ENCODE results near the gene PRKCH. TPM values are rescaled to one million over a fixed set of nuclear protein-coding genes. Genes with fewer than 3 reads are reported as not detected.

Gene PRKCH
- total and polyA plus RNA-seq, 9 of the 15 experiments (the other 6 are each of a cell fraction or from before 2014, with no cell fraction given) = 0.61 to 4.4 (median 4.0) TPM

DNA sequence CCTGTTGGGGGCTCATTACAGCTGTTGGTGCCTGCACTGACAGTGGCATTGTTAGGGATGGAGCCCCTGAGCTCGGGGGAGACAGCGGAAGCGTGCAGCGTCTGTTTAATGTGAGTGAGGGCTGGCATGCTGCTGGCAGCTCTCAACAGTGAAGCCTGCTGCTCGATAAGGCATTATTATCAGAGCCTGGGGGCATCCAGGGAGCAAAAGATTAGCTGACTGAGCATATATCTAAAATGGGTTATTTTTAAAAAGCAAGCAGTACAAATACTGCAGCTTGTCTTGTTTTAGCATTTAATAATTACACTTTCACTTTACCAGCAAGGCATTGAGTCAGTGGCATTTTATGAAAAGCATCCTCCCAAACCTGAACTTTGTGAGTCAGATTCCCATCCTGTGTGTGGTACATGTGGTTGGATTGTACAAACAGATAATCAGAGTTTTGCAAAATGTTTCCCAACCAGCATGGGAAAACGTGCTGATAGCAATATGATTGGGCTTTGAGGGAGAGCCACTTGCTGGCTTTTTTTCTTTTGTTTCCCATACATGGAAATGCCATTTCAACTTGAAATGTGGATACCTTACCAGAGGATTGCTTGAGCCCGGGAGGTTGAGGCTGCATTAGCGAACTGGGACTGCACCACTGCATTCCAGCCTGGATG is 150.8 kb downstream of the PRKCH start (continued):
- TF ChIP-seq, protein P1, sequence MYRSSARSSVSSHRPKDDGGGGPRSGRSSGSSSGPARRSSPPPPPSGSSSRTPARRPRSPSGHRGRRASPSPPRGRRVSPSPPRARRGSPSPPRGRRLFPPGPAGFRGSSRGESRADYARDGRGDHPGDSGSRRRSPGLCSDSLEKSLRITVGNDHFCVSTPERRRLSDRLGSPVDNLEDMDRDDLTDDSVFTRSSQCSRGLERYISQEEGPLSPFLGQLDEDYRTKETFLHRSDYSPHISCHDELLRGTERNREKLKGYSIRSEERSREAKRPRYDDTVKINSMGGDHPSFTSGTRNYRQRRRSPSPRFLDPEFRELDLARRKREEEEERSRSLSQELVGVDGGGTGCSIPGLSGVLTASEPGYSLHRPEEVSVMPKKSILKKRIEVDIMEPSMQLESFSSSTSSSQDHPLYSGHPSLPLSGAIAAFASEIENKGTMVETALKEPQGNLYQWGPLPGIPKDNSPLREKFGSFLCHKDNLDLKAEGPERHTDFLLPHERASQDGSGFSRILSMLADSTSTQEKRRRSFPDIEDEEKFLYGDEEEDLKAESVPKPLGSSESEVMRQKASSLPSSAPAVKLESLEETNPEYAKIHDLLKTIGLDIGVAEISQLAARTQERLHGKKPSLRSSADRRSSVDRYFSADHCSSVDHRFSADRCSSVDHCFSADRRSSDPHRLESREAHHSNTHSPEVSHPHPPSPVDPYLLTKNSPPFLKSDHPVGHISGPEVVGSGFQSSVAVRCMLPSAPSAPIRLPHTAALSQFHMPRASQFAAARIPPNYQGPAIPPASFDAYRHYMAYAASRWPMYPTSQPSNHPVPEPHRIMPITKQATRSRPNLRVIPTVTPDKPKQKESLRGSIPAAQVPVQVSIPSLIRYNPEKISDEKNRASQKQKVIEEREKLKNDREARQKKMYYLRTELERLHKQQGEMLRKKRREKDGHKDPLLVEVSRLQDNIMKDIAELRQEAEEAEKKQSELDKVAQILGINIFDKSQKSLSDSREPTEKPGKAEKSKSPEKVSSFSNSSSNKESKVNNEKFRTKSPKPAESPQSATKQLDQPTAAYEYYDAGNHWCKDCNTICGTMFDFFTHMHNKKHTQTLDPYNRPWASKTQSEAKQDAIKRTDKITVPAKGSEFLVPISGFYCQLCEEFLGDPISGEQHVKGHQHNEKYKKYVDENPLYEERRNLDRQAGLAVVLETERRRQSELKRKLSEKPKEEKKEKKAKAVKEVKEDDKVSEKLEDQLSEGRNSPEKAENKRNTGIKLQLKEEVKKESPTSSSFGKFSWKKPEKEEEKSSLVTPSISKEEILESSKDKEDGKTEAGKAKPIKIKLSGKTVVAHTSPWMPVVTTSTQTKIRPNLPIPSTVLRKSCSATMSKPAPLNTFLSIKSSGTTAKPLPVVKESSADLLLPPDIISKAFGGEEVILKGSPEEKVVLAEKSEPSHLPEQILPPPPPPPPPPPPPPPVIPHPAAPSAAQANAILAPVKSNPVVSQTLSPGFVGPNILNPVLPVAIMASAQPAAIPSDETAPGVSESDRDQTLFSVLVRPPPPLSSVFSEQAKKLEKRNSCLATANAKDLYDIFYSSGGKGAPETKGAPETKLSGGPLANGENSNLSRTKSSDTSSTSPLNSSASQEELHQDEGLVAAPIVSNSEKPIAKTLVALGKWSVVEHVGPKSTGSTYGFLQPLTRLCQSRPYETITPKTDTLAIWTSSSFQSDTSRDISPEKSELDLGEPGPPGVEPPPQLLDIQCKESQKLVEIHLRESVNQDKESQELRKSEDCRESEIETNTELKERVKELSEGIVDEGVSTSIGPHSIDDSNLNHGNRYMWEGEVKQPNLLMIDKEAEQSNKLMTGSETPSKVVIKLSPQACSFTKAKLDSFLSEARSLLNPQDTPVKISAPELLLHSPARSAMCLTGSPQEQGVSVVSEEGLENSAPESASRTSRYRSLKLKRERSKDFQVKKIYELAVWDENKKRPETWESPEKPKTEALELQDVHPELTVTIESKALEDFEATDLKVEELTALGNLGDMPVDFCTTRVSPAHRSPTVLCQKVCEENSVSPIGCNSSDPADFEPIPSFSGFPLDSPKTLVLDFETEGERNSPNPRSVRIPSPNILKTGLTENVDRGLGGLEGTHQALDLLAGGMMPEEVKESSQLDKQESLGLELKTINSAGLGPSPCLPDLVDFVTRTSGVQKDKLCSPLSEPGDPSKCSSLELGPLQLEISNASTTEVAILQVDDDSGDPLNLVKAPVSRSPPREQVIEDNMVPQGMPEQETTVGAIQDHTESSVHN (IDR thresholded peaks at IDR 0.05; ENCODE audit: borderline replicate concordance in 1 of 2, low read depth in 1 of 2) = 0 out of 4 replicates have a peak, but pooled peaks of 1 of the 2 experiments have one; percentile 24
- TF ChIP-seq HEY1 (CRISPR knock-in tag; IDR thresholded peaks at IDR 0.05; ENCODE audit: borderline replicate concordance) (no peak), ZNF121 (CRISPR knock-in tag; conservative IDR thresholded peaks at IDR 0.05) (no peak), FOXP1 (CRISPR knock-in tag; IDR thresholded peaks at IDR 0.05) (no peak), ATF6 (CRISPR knock-in tag; IDR thresholded peaks at IDR 0.05) (no peak), RBM25 (IDR thresholded peaks at IDR 0.05; ENCODE audit: low read depth, low read length, severe bottlenecking) (no peak), GTF2B (IDR thresholded peaks at IDR 0.05; ENCODE audit: extremely low read depth, insufficient read length) (no peak)
